CD4-positive, alpha-beta T cell treated with Interferon alpha-2 for 1 hour (primary cell): ENCODE measurements around the gene HRH1.
"Not testable (repeated sequence)": the region's sequence is repeated elsewhere in the genome, so short reads cannot be mapped to it uniquely, and the experiment has no call there.

Source experiments
- DNase-seq, 2 donors: peaks; one replicate each; pipeline ENCODE4 v3.0.0-alpha.2; 2020 to 2022

Gene HRH1

GRCh38 chr3:11154036-11154952 is at the start of gene HRH1:
HRH1 (plus strand) TSS chr3:11154493; CDS start chr3:11259038, 104,545 bp downstream.
- DNase-seq = no peak

GRCh38 chr3:11113316-11113715 is 41.0 kb upstream of the HRH1 start:
- DNase-seq = not testable (repeated sequence)

GRCh38 chr3:11115548-11115947 is 38.7 kb upstream of the HRH1 start:
- no peak for DNase-seq

GRCh38 chr3:11116336-11117059 is 37.8 kb upstream of the HRH1 start:
- no peak for DNase-seq

GRCh38 chr3:11117591-11117990 is 36.7 kb upstream of the HRH1 start:
- no peak for DNase-seq

GRCh38 chr3:11118181-11118682 is 36.1 kb upstream of the HRH1 start:
- no peak for DNase-seq

GRCh38 chr3:11120091-11120805 is 34.0 kb upstream of the HRH1 start:
- no peak for DNase-seq

- DNase-seq = no peak
Observed at GRCh38 chr3:11126653-11127052, 27.6 kb upstream of the HRH1 start.

GRCh38 chr3:11128682-11129632 is 25.3 kb upstream of the HRH1 start:
- no peak for DNase-seq

- no peak for DNase-seq
Observed at GRCh38 chr3:11130385-11130784, 23.9 kb upstream of the HRH1 start.

- no peak for DNase-seq
Observed at GRCh38 chr3:11131371-11131770, 22.9 kb upstream of the HRH1 start.

GRCh38 chr3:11131886-11132285 is 22.4 kb upstream of the HRH1 start:
- DNase-seq = not testable (repeated sequence)

GRCh38 chr3:11132861-11133260 is 21.4 kb upstream of the HRH1 start:
- no peak for DNase-seq

- DNase-seq = no peak
Observed at GRCh38 chr3:11134794-11135193, 19.5 kb upstream of the HRH1 start.

- DNase-seq = no peak
Observed at GRCh38 chr3:11136116-11136515, 18.2 kb upstream of the HRH1 start.

GRCh38 chr3:11136830-11137626 is 17.3 kb upstream of the HRH1 start:
- DNase-seq = no peak

- DNase-seq = no peak
Observed at GRCh38 chr3:11137627-11137959, 16.7 kb upstream of the HRH1 start.

- DNase-seq = no peak
Observed at GRCh38 chr3:11138371-11138770, 15.9 kb upstream of the HRH1 start.

GRCh38 chr3:11140030-11140712 is 14.1 kb upstream of the HRH1 start:
- DNase-seq = peak; percentile 9 to 71

GRCh38 chr3:11140713-11141104 is 13.6 kb upstream of the HRH1 start:
- no peak for DNase-seq

- no peak for DNase-seq
Observed at GRCh38 chr3:11143476-11143875, 10.8 kb upstream of the HRH1 start.
